ENCODE measurements around the gene ELFN2.

DNA sequence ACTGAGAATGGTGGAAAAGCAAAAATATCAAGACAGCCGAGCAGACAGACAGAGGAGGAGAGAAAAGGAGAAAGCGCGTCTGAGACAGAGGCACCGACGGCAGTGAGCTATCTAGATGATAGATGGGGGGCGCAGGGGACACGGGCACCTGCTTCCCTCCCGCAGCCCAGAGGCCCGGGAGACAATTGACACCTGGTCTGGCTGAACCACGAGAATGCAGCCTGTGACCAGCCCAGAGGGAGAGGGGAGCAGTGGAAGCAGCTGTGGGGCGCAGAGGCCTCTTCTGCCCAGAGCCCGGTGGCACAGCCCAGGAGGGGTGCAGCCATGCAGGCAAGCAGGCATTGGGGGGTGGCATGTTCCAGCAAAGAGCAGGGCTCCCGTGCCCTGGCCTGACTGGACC lies 48.2 kb downstream of the ELFN2 start:
- TF ChIP-seq, protein P1, sequence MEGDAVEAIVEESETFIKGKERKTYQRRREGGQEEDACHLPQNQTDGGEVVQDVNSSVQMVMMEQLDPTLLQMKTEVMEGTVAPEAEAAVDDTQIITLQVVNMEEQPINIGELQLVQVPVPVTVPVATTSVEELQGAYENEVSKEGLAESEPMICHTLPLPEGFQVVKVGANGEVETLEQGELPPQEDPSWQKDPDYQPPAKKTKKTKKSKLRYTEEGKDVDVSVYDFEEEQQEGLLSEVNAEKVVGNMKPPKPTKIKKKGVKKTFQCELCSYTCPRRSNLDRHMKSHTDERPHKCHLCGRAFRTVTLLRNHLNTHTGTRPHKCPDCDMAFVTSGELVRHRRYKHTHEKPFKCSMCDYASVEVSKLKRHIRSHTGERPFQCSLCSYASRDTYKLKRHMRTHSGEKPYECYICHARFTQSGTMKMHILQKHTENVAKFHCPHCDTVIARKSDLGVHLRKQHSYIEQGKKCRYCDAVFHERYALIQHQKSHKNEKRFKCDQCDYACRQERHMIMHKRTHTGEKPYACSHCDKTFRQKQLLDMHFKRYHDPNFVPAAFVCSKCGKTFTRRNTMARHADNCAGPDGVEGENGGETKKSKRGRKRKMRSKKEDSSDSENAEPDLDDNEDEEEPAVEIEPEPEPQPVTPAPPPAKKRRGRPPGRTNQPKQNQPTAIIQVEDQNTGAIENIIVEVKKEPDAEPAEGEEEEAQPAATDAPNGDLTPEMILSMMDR (IDR thresholded peaks at IDR 0.05), result no peak
- no peak for TF ChIP-seq ZFX (IDR thresholded peaks at IDR 0.05; ENCODE audit: borderline replicate concordance)
